Loucy (cell line): ENCODE data around the gene RAB6B.

Experiments
- CTCF ChIP-seq: fragments of 200-600 bp; sonication (generic); conservative IDR thresholded peaks from 2 replicates; pipeline ENCODE4 v1.5.1; 2014; ENCODE audit warnings: mild to moderate bottlenecking, antibody characterized with exemption, low read length
- EZH2phosphoT487 ChIP-seq: fragments of 200-600 bp; IDR thresholded peaks from 2 replicates; pipeline ENCODE4 v1.6.1; 2018; ENCODE audit warnings: antibody characterized with exemption, mild to moderate bottlenecking, moderate library complexity, borderline replicate concordance

- TF ChIP-seq CTCF = no peak
- no peak for TF ChIP-seq EZH2phosphoT487
Observed at GRCh38 chr3:133843634-133844033, 52.0 kb downstream of the RAB6B start.
